Putamen (tissue), 1 donor: Measurements from ENCODE around the gene UMAD1.

Experiments
- DNase-seq: peaks from one replicate; pipeline ENCODE4 v3.0.0-alpha.2; 2016; ENCODE audit warnings: low spot score

Gene UMAD1

GRCh38 chr7:7764520-7765396 lies 124.2 kb downstream of the UMAD1 start:
- no peak for DNase-seq

GRCh38 chr7:7765422-7765821 lies 124.9 kb downstream of the UMAD1 start:
- no peak for DNase-seq

GRCh38 chr7:7766671-7767070 lies 126.1 kb downstream of the UMAD1 start:
- no peak for DNase-seq

- no peak for DNase-seq
Observed at GRCh38 chr7:7768977-7769709, 128.6 kb downstream of the UMAD1 start.

GRCh38 chr7:7769710-7770627 lies 129.4 kb downstream of the UMAD1 start:
- DNase-seq = no peak

- no peak for DNase-seq
Observed at GRCh38 chr7:7771452-7771851, 130.9 kb downstream of the UMAD1 start.

- no peak for DNase-seq
Observed at GRCh38 chr7:7772397-7772821, 131.9 kb downstream of the UMAD1 start.

- no peak for DNase-seq
Observed at GRCh38 chr7:7773334-7774309, 133.1 kb downstream of the UMAD1 start.

- DNase-seq = no peak
Observed at GRCh38 chr7:7779888-7780287, 139.3 kb downstream of the UMAD1 start.

- no peak for DNase-seq
Observed at GRCh38 chr7:7783001-7783400, 142.4 kb downstream of the UMAD1 start.

- DNase-seq = no peak
Observed at GRCh38 chr7:7785344-7785973, 144.9 kb downstream of the UMAD1 start.

- no peak for DNase-seq
Observed at GRCh38 chr7:7786595-7786994, 146.0 kb downstream of the UMAD1 start.

- no peak for DNase-seq
Observed at GRCh38 chr7:7789551-7789988, 149.0 kb downstream of the UMAD1 start.

GRCh38 chr7:7790041-7790741 lies 149.6 kb downstream of the UMAD1 start:
- no peak for DNase-seq

GRCh38 chr7:7791523-7791922 lies 151.0 kb downstream of the UMAD1 start:
- DNase-seq = no peak

- DNase-seq = no peak
Observed at GRCh38 chr7:7792056-7792455, 151.5 kb downstream of the UMAD1 start.

GRCh38 chr7:7793249-7793648 lies 152.7 kb downstream of the UMAD1 start:
- DNase-seq = no peak

- no peak for DNase-seq
Observed at GRCh38 chr7:7793921-7794320, 153.4 kb downstream of the UMAD1 start.

GRCh38 chr7:7795203-7795602 lies 154.7 kb downstream of the UMAD1 start:
- no peak for DNase-seq

- no peak for DNase-seq
Observed at GRCh38 chr7:7795630-7796121, 155.1 kb downstream of the UMAD1 start.
